ENCODE measurements around the gene ATP6V0D1. TPM values are rescaled to one million over a fixed set of nuclear protein-coding genes. Genes with fewer than 3 reads are reported as not detected.

The ATP6V0D1 gene
- total and polyA plus RNA-seq, 7 donors = 60.2 to 104 (median 85.3) TPM

DNA sequence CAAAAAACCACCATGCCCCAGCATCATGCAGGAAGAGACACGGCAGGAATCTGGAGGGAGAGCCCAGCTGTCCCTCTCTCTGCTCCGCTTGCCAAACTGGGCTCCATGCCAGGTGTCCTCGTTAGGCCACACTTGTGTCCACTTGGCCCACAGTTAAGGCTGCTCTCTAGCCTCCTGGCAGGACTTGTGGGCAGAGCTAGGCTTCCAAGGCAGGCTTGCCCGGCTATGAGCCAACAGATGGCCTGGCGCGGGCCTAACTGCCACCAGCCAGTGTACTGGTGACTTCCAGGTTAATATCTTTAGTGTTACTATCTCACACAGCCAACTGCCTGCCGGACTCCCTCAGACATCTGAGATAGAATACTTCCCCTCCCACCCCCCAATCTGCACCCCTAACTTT, 10.6 kb downstream of the ATP6V0D1 start:
- TF ChIP-seq, protein P1, sequence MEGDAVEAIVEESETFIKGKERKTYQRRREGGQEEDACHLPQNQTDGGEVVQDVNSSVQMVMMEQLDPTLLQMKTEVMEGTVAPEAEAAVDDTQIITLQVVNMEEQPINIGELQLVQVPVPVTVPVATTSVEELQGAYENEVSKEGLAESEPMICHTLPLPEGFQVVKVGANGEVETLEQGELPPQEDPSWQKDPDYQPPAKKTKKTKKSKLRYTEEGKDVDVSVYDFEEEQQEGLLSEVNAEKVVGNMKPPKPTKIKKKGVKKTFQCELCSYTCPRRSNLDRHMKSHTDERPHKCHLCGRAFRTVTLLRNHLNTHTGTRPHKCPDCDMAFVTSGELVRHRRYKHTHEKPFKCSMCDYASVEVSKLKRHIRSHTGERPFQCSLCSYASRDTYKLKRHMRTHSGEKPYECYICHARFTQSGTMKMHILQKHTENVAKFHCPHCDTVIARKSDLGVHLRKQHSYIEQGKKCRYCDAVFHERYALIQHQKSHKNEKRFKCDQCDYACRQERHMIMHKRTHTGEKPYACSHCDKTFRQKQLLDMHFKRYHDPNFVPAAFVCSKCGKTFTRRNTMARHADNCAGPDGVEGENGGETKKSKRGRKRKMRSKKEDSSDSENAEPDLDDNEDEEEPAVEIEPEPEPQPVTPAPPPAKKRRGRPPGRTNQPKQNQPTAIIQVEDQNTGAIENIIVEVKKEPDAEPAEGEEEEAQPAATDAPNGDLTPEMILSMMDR (IDR thresholded peaks at IDR 0.05) = no peak
- peak; percentile 94 to 99 for DNase-seq
- no peaks in the 10 kb centered on the region for H3K27me3 ChIP-seq (ENCODE audit: insufficient read depth in 3 of 3, low read length in 2 of 3)
- intact Hi-C loops (cut with DNase I) = no loop called here
- peak overlapping the region; percentile 59 for H3K27ac ChIP-seq
- peaks cover 67% of the 10 kb centered on the region for H3K4me1 ChIP-seq
- H3K4me3 ChIP-seq = no peak overlapping the region
- WGBS, 3 donors = 15 to 20% (median 18%) methylated on average over 7 of the region's 7 CpGs
- H3K9me3 ChIP-seq = no peaks in the 10 kb centered on the region
- H3K36me3 ChIP-seq (ENCODE audit: insufficient read depth in 1 of 2, low read depth in 1 of 2) = no peaks in the 10 kb centered on the region
- ATAC-seq = peak; percentile 90 to 95 (median 94)

GRCh38 chr16:67468731-67469130, 12.2 kb downstream of the ATP6V0D1 start:
- intact Hi-C loops (cut with DNase I) = no loop called here
- ATAC-seq (no peak), DNase-seq (no peak)
- WGBS, 3 donors = 88 to 96% (median 93%) methylated on average over 5 of the region's 5 CpGs
- H3K27ac ChIP-seq = no peak overlapping the region
- H3K36me3 ChIP-seq (ENCODE audit: insufficient read depth in 1 of 2, low read depth in 1 of 2) = no peaks in the 10 kb centered on the region
- no peak overlapping the region for H3K4me3 ChIP-seq
- peaks cover 73% of the 10 kb centered on the region for H3K4me1 ChIP-seq
- H3K9me3 ChIP-seq = no peaks in the 10 kb centered on the region
- no peaks in the 10 kb centered on the region for H3K27me3 ChIP-seq (ENCODE audit: insufficient read depth in 3 of 3, low read length in 2 of 3)
- TF ChIP-seq, protein P1 (IDR thresholded peaks at IDR 0.05) = no peak

DNA sequence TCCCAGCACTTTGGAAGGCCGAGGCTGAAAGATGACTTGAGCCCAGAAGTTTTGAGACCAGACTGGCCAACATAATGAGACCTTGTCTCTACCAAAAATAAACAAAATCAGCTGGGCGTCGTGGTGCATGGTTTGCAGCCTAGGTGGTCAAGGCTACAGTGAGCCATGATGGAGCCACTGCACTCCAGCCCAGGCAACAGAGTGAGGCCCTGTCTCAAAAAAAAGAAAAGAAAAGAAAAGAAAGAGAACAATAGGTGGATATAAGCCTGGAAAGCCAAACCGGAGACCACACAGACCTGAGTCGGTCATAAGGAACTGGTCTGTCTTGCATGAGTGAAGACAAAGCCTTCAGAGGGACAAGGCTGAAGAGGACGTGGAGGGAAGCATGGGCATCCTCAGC, 14.4 kb downstream of the ATP6V0D1 start:
- DNase-seq (peak in 1 of 2 donors; percentile 8), ATAC-seq (no peak)
- intact Hi-C loops (cut with DNase I) = no loop called here
- H3K36me3 ChIP-seq (ENCODE audit: insufficient read depth in 1 of 2, low read depth in 1 of 2) = no peaks in the 10 kb centered on the region
- H3K27me3 ChIP-seq (ENCODE audit: insufficient read depth in 3 of 3, low read length in 2 of 3) = no peaks in the 10 kb centered on the region
- 79 to 83% (median 79%) methylated on average over 6 of the region's 6 CpGs for WGBS, 3 donors
- no peaks in the 10 kb centered on the region for H3K9me3 ChIP-seq
- TF ChIP-seq, protein P1 (IDR thresholded peaks at IDR 0.05) = no peak
- H3K27ac ChIP-seq = no peak overlapping the region
- H3K4me3 ChIP-seq = no peak overlapping the region
- peaks cover 82% of the 10 kb centered on the region for H3K4me1 ChIP-seq

- DNase-seq (peak; percentile 41 to 75), ATAC-seq (peak; percentile 28 to 77 (median 64))
- peaks cover 84% of the 10 kb centered on the region for H3K4me1 ChIP-seq
- 29 to 66% (median 39%) methylated on average over 2 of the region's 2 CpGs for WGBS, 3 donors
- TF ChIP-seq, protein P1 (IDR thresholded peaks at IDR 0.05) = no peak
- peak overlapping the region; percentile 11 for H3K27ac ChIP-seq
- no peaks in the 10 kb centered on the region for H3K9me3 ChIP-seq
- no peaks in the 10 kb centered on the region for H3K27me3 ChIP-seq (ENCODE audit: insufficient read depth in 3 of 3, low read length in 2 of 3)
- H3K4me3 ChIP-seq = no peak overlapping the region
- intact Hi-C loops (cut with DNase I) = loop anchor here (2.0 to 5.0 kb wide), 3 partner anchors 36 to 192 kb away; no protein-coding TSS in a partner anchor
- peaks cover 0 to 5% of the 10 kb centered on the region in 2 donors for H3K36me3 ChIP-seq (ENCODE audit: insufficient read depth in 1 of 2, low read depth in 1 of 2)
Observed at GRCh38 chr16:67464565-67464964, 16.4 kb downstream of the ATP6V0D1 start.

GRCh38 chr16:67463691-67464090, 17.3 kb downstream of the ATP6V0D1 start:
- intact Hi-C loops (cut with DNase I) = loop anchor here (2.0 to 5.0 kb wide), 3 partner anchors 35 to 191 kb away; no protein-coding TSS in a partner anchor
- H3K27me3 ChIP-seq (ENCODE audit: insufficient read depth in 3 of 3, low read length in 2 of 3) = no peaks in the 10 kb centered on the region
- ATAC-seq = no peak
- peaks cover 0 to 5% of the 10 kb centered on the region in 2 donors for H3K36me3 ChIP-seq (ENCODE audit: insufficient read depth in 1 of 2, low read depth in 1 of 2)
- H3K4me3 ChIP-seq = no peak overlapping the region
- H3K27ac ChIP-seq = no peak overlapping the region
- TF ChIP-seq, protein P1 (IDR thresholded peaks at IDR 0.05) = no peak
- DNase-seq = peak in 1 of 2 donors; percentile 35
- peaks cover 84% of the 10 kb centered on the region for H3K4me1 ChIP-seq
- no peaks in the 10 kb centered on the region for H3K9me3 ChIP-seq
- 92 to 95% (median 93%) methylated on average over 4 of the region's 4 CpGs for WGBS, 3 donors

All from psoas muscle (tissue), 8 donors.